Muscle layer of duodenum (tissue), 2 donors: ENCODE data around the gene GFM2.
"Not testable (repeated sequence)": the region's sequence is repeated elsewhere in the genome, so short reads cannot be mapped to it uniquely, and the experiment has no call there.

Experiments used
- H3K27ac ChIP-seq: one replicate; pipeline ENCODE4 v1.7.0; 2013; ENCODE audit warnings: mild to moderate bottlenecking, low read length
- H3K27me3 ChIP-seq: one replicate; pipeline ENCODE4 v1.7.0; 2013; ENCODE audit warnings: low read depth, mild to moderate bottlenecking, control low read depth, low read length
- H3K36me3 ChIP-seq, 2 donors: one replicate each; pipeline ENCODE4 v1.7.0; 2013; ENCODE audit warnings: low read length in 2 of 2, control low read depth in 1 of 2, mild to moderate bottlenecking in 1 of 2; ENCODE audit not compliant: insufficient read depth in 2 of 2, control insufficient read depth in 1 of 2
- H3K4me1 ChIP-seq, 2 donors: one replicate each; pipeline ENCODE4 v1.7.0; 2013; ENCODE audit warnings: low read length in 2 of 2, mild to moderate bottlenecking in 2 of 2, control low read depth in 1 of 2, moderate library complexity in 1 of 2; ENCODE audit not compliant: insufficient read depth in 2 of 2, control insufficient read depth in 1 of 2
- H3K4me3 ChIP-seq, 2 donors: one replicate each; pipeline ENCODE4 v1.7.0; 2013; ENCODE audit warnings: low read length in 2 of 2, low read depth in 1 of 2, mild to moderate bottlenecking in 1 of 2
- H3K9me3 ChIP-seq, 2 donors: one replicate each; pipeline ENCODE4 v1.7.0; 2013; ENCODE audit warnings: low read length in 2 of 2, control low read depth in 1 of 2, mild to moderate bottlenecking in 1 of 2; ENCODE audit not compliant: control insufficient read depth in 1 of 2
- donor health status: healthy.

Gene GFM2

DNA sequence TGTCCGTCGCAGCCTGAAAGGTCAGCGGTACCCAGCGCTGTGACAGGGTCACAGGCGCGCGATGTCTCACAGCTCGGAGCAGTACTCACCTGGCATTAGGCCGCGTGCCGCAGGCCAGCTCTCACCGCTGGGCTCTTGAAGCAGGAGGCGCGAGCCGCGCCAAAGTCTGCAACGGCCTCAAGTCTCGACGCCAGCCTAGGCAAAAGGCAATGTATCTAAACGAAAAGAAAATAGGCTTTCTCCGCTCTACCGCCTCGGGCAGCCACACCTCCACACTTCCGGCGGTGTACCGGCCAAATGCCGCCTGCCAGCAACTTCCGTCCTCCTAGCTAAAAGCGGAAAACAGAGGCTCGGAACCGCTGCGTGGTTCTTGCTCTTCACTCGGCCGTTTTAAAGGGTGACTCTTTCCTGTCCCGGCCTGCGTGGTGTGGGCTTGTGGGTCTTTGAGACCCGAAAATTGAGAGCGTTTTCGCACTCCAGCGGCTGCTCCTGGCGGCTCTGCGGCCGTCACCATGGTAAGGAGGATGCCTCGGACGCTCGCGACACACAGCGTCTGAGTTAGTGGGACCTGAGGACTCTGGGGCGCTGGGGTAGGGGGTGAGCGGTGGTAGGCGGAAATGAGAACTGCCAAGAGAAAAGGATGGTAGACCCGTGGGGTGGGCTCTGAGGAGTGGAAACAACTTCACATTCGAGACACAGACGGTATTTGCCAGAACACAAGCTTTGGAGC lies at the start of gene GFM2, which contains the start of gene NSA2:
GFM2 (minus strand) TSS at position 269 of the 730 bp plus-strand sequence. CDS start 3,375 bp downstream, outside the sequence.
NSA2 (plus strand) TSS at position 401 of the 730 bp plus-strand sequence; CDS start at position 513, 112 bp downstream.
- peaks cover 21 to 22% of the 10 kb centered on the region in 2 donors for H3K36me3 ChIP-seq
- H3K27me3 ChIP-seq, result no peaks in the 10 kb centered on the region
- peaks cover 8 to 33% of the 10 kb centered on the region in 2 donors for H3K4me1 ChIP-seq
- H3K9me3 ChIP-seq, result no peaks in the 10 kb centered on the region
- H3K27ac ChIP-seq, result peak within 1 kb of the TSS; percentile 83
- H3K4me3 ChIP-seq, result peak within 1 kb of the TSS; percentile 98 to 100

GRCh38 chr5:74810915-74811314 lies 44.0 kb upstream of the GFM2 start:
- H3K27ac ChIP-seq, result no peak overlapping the region
- H3K36me3 ChIP-seq, result no peaks in the 10 kb centered on the region
- no peaks in the 10 kb centered on the region for H3K4me1 ChIP-seq
- H3K27me3 ChIP-seq, result no peaks in the 10 kb centered on the region
- no peak overlapping the region for H3K4me3 ChIP-seq
- H3K9me3 ChIP-seq, result no peaks in the 10 kb centered on the region

GRCh38 chr5:74801941-74802340 lies 35.0 kb upstream of the GFM2 start:
- Histone ChIP-seq H3K36me3 (no peaks in the 10 kb centered on the region), H3K4me3 (no peak overlapping the region), H3K27me3 (no peaks in the 10 kb centered on the region), H3K27ac (no peak overlapping the region), H3K4me1 (no peaks in the 10 kb centered on the region), H3K9me3 (no peaks in the 10 kb centered on the region)

DNA sequence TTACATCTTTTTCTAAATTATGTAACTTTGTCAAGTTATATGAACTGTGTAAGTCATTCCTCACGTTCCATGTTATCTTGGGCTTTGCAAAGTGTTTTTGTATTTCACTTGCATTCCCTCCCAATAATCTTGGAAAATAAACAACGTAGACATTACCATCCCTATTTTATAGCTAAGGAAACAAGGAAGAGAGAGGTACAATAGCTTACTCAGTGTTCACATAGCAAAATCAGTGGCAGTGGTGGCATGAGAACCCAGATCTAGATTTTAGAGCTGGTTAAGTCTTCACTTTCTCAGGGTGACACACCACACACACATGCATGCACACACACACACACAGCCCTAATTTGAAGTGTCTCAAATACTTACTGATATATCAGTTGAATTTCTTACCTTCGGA lies 34.3 kb upstream of the GFM2 start:
- H3K27ac ChIP-seq, result no peak overlapping the region
- no peaks in the 10 kb centered on the region for H3K36me3 ChIP-seq
- no peaks in the 10 kb centered on the region for H3K9me3 ChIP-seq
- no peaks in the 10 kb centered on the region for H3K27me3 ChIP-seq
- H3K4me1 ChIP-seq, result no peaks in the 10 kb centered on the region
- no peak overlapping the region for H3K4me3 ChIP-seq

- no peak overlapping the region for H3K4me3 ChIP-seq
- no peak overlapping the region for H3K27ac ChIP-seq
These were observed 32.3 kb upstream of the GFM2 start for GRCh38 chr5:74798977-74799911.

GRCh38 chr5:74791669-74792068 lies 24.8 kb upstream of the GFM2 start:
- H3K9me3 ChIP-seq, H3K27ac ChIP-seq, H3K27me3 ChIP-seq, H3K36me3 ChIP-seq, H3K4me3 ChIP-seq, H3K4me1 ChIP-seq: not testable (repeated sequence)

More at GRCh38 chr5:74798977-74799911, 32.3 kb upstream of the GFM2 start:
- Histone ChIP-seq H3K36me3 (no peaks in the 10 kb centered on the region), H3K9me3 (no peaks in the 10 kb centered on the region), H3K4me1 (no peaks in the 10 kb centered on the region), H3K27me3 (no peaks in the 10 kb centered on the region)

DNA sequence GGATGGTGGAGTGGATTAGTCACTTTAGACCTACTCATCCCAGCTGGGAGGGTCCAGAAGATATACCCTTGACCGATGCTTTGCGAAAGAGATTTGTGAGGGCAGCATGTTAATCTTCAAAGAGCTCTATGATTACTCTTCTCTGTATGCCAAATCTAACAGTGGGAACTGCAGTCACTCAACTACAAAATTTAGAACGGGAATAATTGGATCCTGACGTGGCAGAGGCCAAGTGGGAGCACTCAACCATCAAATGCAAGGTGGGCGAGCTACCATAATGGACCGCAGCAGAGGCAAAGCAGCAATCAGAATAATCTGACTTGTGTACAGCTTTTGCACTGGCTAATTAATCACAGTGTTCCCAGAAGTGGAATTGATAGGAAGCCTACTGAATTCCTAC lies 20.5 kb upstream of the GFM2 start:
- Histone ChIP-seq H3K4me1 (no peaks in the 10 kb centered on the region), H3K36me3 (no peaks in the 10 kb centered on the region)

DNA sequence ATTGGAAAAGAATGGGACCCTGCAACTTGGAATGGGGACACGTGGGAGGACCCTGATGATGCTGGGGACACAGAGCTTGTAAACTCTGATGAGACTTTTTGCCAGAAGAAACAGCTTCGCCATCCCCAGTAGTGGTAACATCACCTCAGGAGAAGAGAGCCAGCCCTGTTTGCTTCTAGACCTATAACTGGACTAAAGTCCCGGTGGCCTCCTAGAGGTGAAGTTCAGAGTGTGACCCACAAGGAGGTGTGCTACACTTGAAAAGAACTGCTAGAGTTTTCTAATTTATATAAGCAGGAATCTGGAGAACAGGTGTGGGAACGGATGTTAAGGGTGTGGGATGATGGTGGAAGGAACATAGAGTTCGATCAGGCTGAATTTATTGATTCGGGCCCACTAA lies 19.9 kb upstream of the GFM2 start:
- Histone ChIP-seq H3K27me3 (no peaks in the 10 kb centered on the region), H3K36me3 (no peaks in the 10 kb centered on the region), H3K9me3 (no peaks in the 10 kb centered on the region), H3K27ac (no peak overlapping the region), H3K4me3 (no peak overlapping the region), H3K4me1 (no peaks in the 10 kb centered on the region)

More for the DNA sequence above, 20.5 kb upstream of the GFM2 start:
- Histone ChIP-seq H3K4me3 (no peak overlapping the region), H3K27ac (no peak overlapping the region), H3K27me3 (no peaks in the 10 kb centered on the region), H3K9me3 (no peaks in the 10 kb centered on the region)

- peaks cover 6 to 32% of the 10 kb centered on the region in 2 donors for H3K36me3 ChIP-seq
These were observed 11.7 kb upstream of the GFM2 start for GRCh38 chr5:74778609-74779008.

DNA sequence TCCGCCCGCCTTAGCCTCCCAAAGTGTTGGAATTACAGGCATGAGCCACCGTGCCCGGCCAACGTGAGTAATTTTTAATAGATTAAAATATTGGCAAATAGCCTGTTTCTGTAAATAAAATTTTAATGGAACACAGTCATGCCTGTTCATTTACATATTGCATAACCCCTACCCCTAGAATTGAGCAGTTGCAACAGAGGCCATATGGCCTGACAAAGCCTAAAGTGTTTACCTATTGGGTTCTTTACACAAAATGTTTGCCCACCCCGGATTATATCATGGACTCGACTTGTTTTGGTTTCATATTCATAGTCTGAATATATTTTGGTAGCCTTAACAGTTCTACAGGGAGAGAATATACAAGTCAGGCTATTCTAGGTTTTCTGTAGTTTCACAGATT lies 5.4 kb upstream of the GFM2 start:
- H3K36me3 ChIP-seq, result peaks cover 24 to 56% of the 10 kb centered on the region in 2 donors
- H3K27ac ChIP-seq, result no peak overlapping the region
- no peaks in the 10 kb centered on the region for H3K27me3 ChIP-seq
- no peak overlapping the region for H3K4me3 ChIP-seq
- H3K9me3 ChIP-seq, result no peaks in the 10 kb centered on the region
- peaks cover 8 to 10% of the 10 kb centered on the region in 2 donors for H3K4me1 ChIP-seq

More at GRCh38 chr5:74778609-74779008, 11.7 kb upstream of the GFM2 start:
- H3K4me3 ChIP-seq, result no peak overlapping the region
- H3K4me1 ChIP-seq, result no peaks in the 10 kb centered on the region
- H3K27ac ChIP-seq, result no peak overlapping the region
- no peaks in the 10 kb centered on the region for H3K27me3 ChIP-seq
- H3K9me3 ChIP-seq, result no peaks in the 10 kb centered on the region

GRCh38 chr5:74767579-74767913 lies 629 bp upstream of the GFM2 start:
- Histone ChIP-seq H3K9me3 (no peaks in the 10 kb centered on the region), H3K27me3 (no peaks in the 10 kb centered on the region), H3K4me3 (peak overlapping the region; percentile 98 to 100), H3K27ac (peak overlapping the region; percentile 83), H3K36me3 (peaks cover 20 to 21% of the 10 kb centered on the region in 2 donors), H3K4me1 (peaks cover 8 to 33% of the 10 kb centered on the region in 2 donors)
